IMR-90 (cell line): Measurements from ENCODE around the gene MEGF10. TPM values are rescaled to one million over a fixed set of nuclear protein-coding genes. Genes with fewer than 3 reads are reported as not detected.

Experiments used
- ATAC-seq: fragments of 200-7000 bp; cut with Tn5 transposase; 2 replicates; pipeline ENCODE4 v1.9.1; 2020; ENCODE audit warnings: low read depth, mild to moderate bottlenecking, moderate library complexity
- BruUV-seq: library from RNA; stranded (reverse); fragments of 400-500 nt; replicated peaks from 2 replicates; lab custom pipeline; 2021; lab: Mats Ljungman, UMichigan
- CTCF ChIA-PET: fragments of 300-600 bp; formaldehyde crosslinking; extraction: SDS; loops from one replicate; lab custom pipeline; 2021; ENCODE audit warnings: antibody characterized with exemption; lab: Yijun Ruan, JAX
- POLR2A ChIA-PET: fragments of 300-600 bp; sonication (Branson Sonifier 250); formaldehyde crosslinking; loops from one replicate; lab custom pipeline; 2022; ENCODE audit warnings: antibody characterized with exemption; ENCODE audit not compliant: unreplicated experiment; lab: Charles Lee
- DNase-seq: peaks from one replicate; pipeline ENCODE4 v3.0.0; 2013
- H2AFZ ChIP-seq: replicated peaks from 2 replicates; pipeline ENCODE3; 2013; ENCODE audit warnings: low read length, mild to moderate bottlenecking; ENCODE audit not compliant: poor library complexity
- H2AK5ac ChIP-seq: 2 replicates; pipeline ENCODE4 v1.6.1; 2013; ENCODE audit warnings: low read depth, low read length, inconsistent platforms
- H2AK9ac ChIP-seq: replicated peaks from 2 replicates; pipeline ENCODE3; 2013; ENCODE audit warnings: mild to moderate bottlenecking, low read depth, low read length, moderate library complexity; ENCODE audit not compliant: poor library complexity
- H2BK120ac ChIP-seq: 2 replicates; pipeline ENCODE4 v1.6.1; 2013; ENCODE audit warnings: low read depth, low read length, inconsistent platforms
- H2BK15ac ChIP-seq: 3 replicates; pipeline ENCODE4 v1.6.1; 2013; ENCODE audit warnings: low read depth, low read length, inconsistent platforms
- H2BK20ac ChIP-seq: 2 replicates; pipeline ENCODE4 v1.6.1; 2013; ENCODE audit warnings: low read depth, mild to moderate bottlenecking, inconsistent platforms, low read length, moderate library complexity
- H2BK5ac ChIP-seq: 2 replicates; pipeline ENCODE4 v1.6.1; 2013; ENCODE audit warnings: mild to moderate bottlenecking, low read depth, low read length, inconsistent platforms; ENCODE audit not compliant: poor library complexity, severe bottlenecking
- H3K14ac ChIP-seq: replicated peaks from 2 replicates; pipeline ENCODE4 v1.6.1; 2013; ENCODE audit warnings: low read depth, low read length, inconsistent platforms
- H3K18ac ChIP-seq: 2 replicates; pipeline ENCODE4 v1.6.1; 2013; ENCODE audit warnings: low read depth, low read length, control low read depth
- H3K23ac ChIP-seq: 2 replicates; pipeline ENCODE4 v1.6.1; 2013; ENCODE audit warnings: low read depth, low read length, inconsistent platforms
- H3K27ac ChIP-seq: 2 replicates; pipeline ENCODE4 v1.5.1; 2013; ENCODE audit warnings: mild to moderate bottlenecking, control low read depth, low read length; ENCODE audit not compliant: insufficient read depth
- H3K27me3 ChIP-seq: 2 replicates; pipeline ENCODE4 v1.6.1; 2013; ENCODE audit warnings: low read length; ENCODE audit not compliant: control insufficient read depth, insufficient read depth
- H3K36me3 ChIP-seq: 2 replicates; pipeline ENCODE4 v1.6.1; 2013; ENCODE audit warnings: low read length, mixed read lengths; ENCODE audit not compliant: control insufficient read depth, insufficient read depth
- H3K4ac ChIP-seq: 2 replicates; pipeline ENCODE4 v1.6.1; 2013; ENCODE audit warnings: low read depth, low read length, inconsistent platforms
- H3K4me1 ChIP-seq: 2 replicates; pipeline ENCODE4 v1.6.1; 2013; ENCODE audit warnings: low read length, mixed read lengths; ENCODE audit not compliant: control insufficient read depth, insufficient read depth
- H3K4me2 ChIP-seq: 2 replicates; pipeline ENCODE4 v1.6.1; 2013; ENCODE audit warnings: low read depth, mild to moderate bottlenecking, control low read depth, low read length, moderate library complexity
- H3K4me3 ChIP-seq: 2 replicates; pipeline ENCODE4 v1.5.1; 2013; ENCODE audit warnings: low read depth, mild to moderate bottlenecking, control low read depth, low read length, moderate library complexity; ENCODE audit not compliant: insufficient read depth
- H3K56ac ChIP-seq: 2 replicates; pipeline ENCODE4 v1.6.1; 2013; ENCODE audit warnings: low read length, inconsistent platforms; ENCODE audit not compliant: insufficient read depth; ENCODE audit errors: extremely low read depth
- H3K79me1 ChIP-seq, 2 experiments: 2 replicates each; pipeline ENCODE4 v1.6.1; 2013; ENCODE audit warnings: low read length in 2 of 2, inconsistent platforms in 1 of 2, low read depth in 1 of 2
- H3K9ac ChIP-seq: 2 replicates; pipeline ENCODE4 v1.6.1; 2013; ENCODE audit warnings: low read depth, low read length, control low read depth
- H3K9me1 ChIP-seq: 2 replicates; pipeline ENCODE4 v1.6.1; 2013; ENCODE audit warnings: low read length, inconsistent platforms; ENCODE audit not compliant: insufficient read depth
- H3K9me3 ChIP-seq: 2 replicates; pipeline ENCODE4 v1.6.1; 2013; ENCODE audit warnings: low read length; ENCODE audit not compliant: control insufficient read depth, insufficient read depth
- H4K20me1 ChIP-seq: 2 replicates; pipeline ENCODE4 v1.6.1; 2013; ENCODE audit warnings: low read length, inconsistent platforms; ENCODE audit not compliant: insufficient read depth
- H4K5ac ChIP-seq: 2 replicates; pipeline ENCODE4 v1.6.1; 2013; ENCODE audit warnings: mild to moderate bottlenecking, low read depth, low read length, control low read depth
- H4K8ac ChIP-seq, 2 experiments: 2 replicates each; pipeline ENCODE4 v1.6.1; 2013; ENCODE audit warnings: low read depth in 2 of 2, low read length in 2 of 2, control low read depth in 1 of 2, inconsistent platforms in 1 of 2
- H4K91ac ChIP-seq: 2 replicates; pipeline ENCODE4 v1.6.1; 2013; ENCODE audit warnings: low read depth, low read length, inconsistent platforms; ENCODE audit not compliant: insufficient read depth
- CEBPB ChIP-seq: IDR thresholded peaks from 2 replicates; pipeline ENCODE4 v1.6.1; 2012; ENCODE audit warnings: low read depth, low read length, improper control_type of control experiment
- MAZ ChIP-seq: IDR thresholded peaks from 2 replicates; pipeline ENCODE4 v1.6.1; 2012; ENCODE audit warnings: low read depth, mild to moderate bottlenecking, low read length, improper control_type of control experiment, moderate library complexity, borderline replicate concordance
- MXI1 ChIP-seq: IDR thresholded peaks from 2 replicates; pipeline ENCODE4 v1.6.1; 2012; ENCODE audit warnings: low read depth, mild to moderate bottlenecking, low read length, moderate library complexity, borderline replicate concordance
- WGBS, 2 experiments: methylation state at CpG; one replicate each; pipeline versions ENCODE4 v1.1.5 to v1.1.7; 2013; ENCODE audit warnings: missing lambda C conversion rate in 2 of 2; ENCODE audit not compliant: insufficient read length in 1 of 2; ENCODE audit errors: extremely low coverage in 2 of 2; 5-methylcytosine and 5-hydroxymethylcytosine counted together
- dilution Hi-C: fragments of 300-500 bp; cut with HindIII; formaldehyde crosslinking; loops from one replicate; pipeline ENCODE4 v1.14.3; 2018; ENCODE audit warnings: low sequenced_read_pairs; ENCODE audit not compliant: unreplicated experiment
- in situ Hi-C: fragments of 300-500 bp; cut with MboI; formaldehyde crosslinking; loops from 3 replicates; pipeline ENCODE4 v1.14.3; 2019; ENCODE audit warnings: low sequenced_read_pairs, inconsistent platforms, mixed read lengths
- intact Hi-C: fragments of 100-400 bp; cut with micrococcal nuclease; formaldehyde crosslinking; loops from 2 replicates; pipeline ENCODE4 v1.10.0; 2022
- polyA plus RNA-seq, 3 experiments: library from polyadenylated mRNA; depleted of rRNA; stranded (reverse); fragments of >200 nt; gene quantifications; 2 replicates each; pipeline ENCODE4 v1.2.3, GENCODE V29; 2012; ENCODE audit warnings: low replicate concordance in 1 of 3
- total RNA-seq: library from RNA; depleted of rRNA; stranded (reverse); fragments of >200 nt; gene quantifications from 2 replicates; pipeline ENCODE4 v1.2.3, GENCODE V29; 2012

The MEGF10 gene
- total and polyA plus RNA-seq, 2 of the 4 experiments (the other 2 are of a cell fraction) = not detected

GRCh38 chr5:127281609-127282008 is 9.0 kb upstream of the MEGF10 start:
- no peak overlapping the region for H2AK9ac ChIP-seq
- intact Hi-C loops = no loop called here

More at GRCh38 chr5:127281609-127282008, 9.0 kb upstream of the MEGF10 start:
- Histone ChIP-seq H4K91ac (no peak overlapping the region), H3K4me2 (no peak overlapping the region), H2BK120ac (no peak overlapping the region), H2BK15ac (no peak overlapping the region), H3K27ac (no peak overlapping the region), H3K18ac (no peak overlapping the region), H3K9me3 (no peaks in the 10 kb centered on the region), H4K8ac (no peak overlapping the region), H4K20me1 (no peaks in the 10 kb centered on the region), H2BK20ac (no peak overlapping the region), H3K4ac (no peak overlapping the region), H3K9me1 (no peaks in the 10 kb centered on the region), H2AFZ (no peak overlapping the region), H3K14ac (no peak overlapping the region), H3K36me3 (no peaks in the 10 kb centered on the region), H2BK5ac (no peak overlapping the region), H3K9ac (no peak overlapping the region), H3K56ac (no peak overlapping the region), H2AK5ac (no peak overlapping the region), H3K4me1 (no peaks in the 10 kb centered on the region), H3K23ac (no peak overlapping the region), H4K5ac (no peak overlapping the region), H3K4me3 (no peak overlapping the region), H3K27me3 (peaks cover 18% of the 10 kb centered on the region), H3K79me1 (no peaks in the 10 kb centered on the region)
- no peak for TF ChIP-seq CEBPB
- TF ChIP-seq MXI1 = no peak
- no peak for TF ChIP-seq MAZ
- DNase-seq (no peak), ATAC-seq (no peak)
- BruUV-seq = no TSS peak
- in situ Hi-C loops (no loop called here), dilution Hi-C loops (no loop called here)
- CTCF ChIA-PET = no interaction called here
- POLR2A ChIA-PET = no interaction called here
- no CpG with 5 or more reads among the region's 4 CpGs for WGBS, 2 experiments
